Colonic mucosa (tissue), 4 donors: ENCODE results near the gene FBXL15. TPM values are rescaled to one million over a fixed set of nuclear protein-coding genes. Genes with fewer than 3 reads are reported as not detected.
"Not testable (repeated sequence)": the region's sequence is repeated elsewhere in the genome, so short reads cannot be mapped to it uniquely, and the experiment has no call there.

Source experiments
- DNase-seq: peaks from one replicate; pipeline ENCODE4 v3.0.0-alpha.2; 2020
- H3K27ac ChIP-seq: fragments of 200-600 bp; one replicate; pipeline ENCODE4 v1.8.0; 2021
- H3K27me3 ChIP-seq: fragments of 200-600 bp; one replicate; pipeline ENCODE4 v1.8.0; 2021
- H3K36me3 ChIP-seq: fragments of 200-600 bp; one replicate; pipeline ENCODE4 v1.8.0; 2021
- H3K4me1 ChIP-seq: fragments of 200-600 bp; one replicate; pipeline ENCODE4 v1.8.0; 2021; ENCODE audit warnings: mild to moderate bottlenecking
- H3K4me3 ChIP-seq: fragments of 200-600 bp; one replicate; pipeline ENCODE4 v1.8.0; 2021
- H3K9ac ChIP-seq, 2 donors: one replicate each; pipeline ENCODE4 v1.7.0; 2013; ENCODE audit warnings: control low read depth in 2 of 2, low read depth in 2 of 2, low read length in 2 of 2
- H3K9me3 ChIP-seq: fragments of 200-600 bp; one replicate; pipeline ENCODE4 v1.8.0; 2021
- CTCF ChIP-seq: fragments of 200-600 bp; IDR thresholded peaks from one replicate; pipeline ENCODE4 v1.8.0; 2022; ENCODE audit warnings: antibody characterized with exemption, mild to moderate bottlenecking
- intact Hi-C: fragments of 100-400 bp; cut with DNase I; formaldehyde crosslinking; loops from one replicate; pipeline ENCODE4 v1.14.1; 2022
- total RNA-seq, 2 donors: library from RNA; stranded (reverse); fragmentation: NEBNext Ultra II Directional in 1 of 2; extraction: Animal tissue kit (Norgen Biotek cat#: 25700) in 1 of 2; gene quantifications; one replicate each; pipeline ENCODE4 v1.2.1, GENCODE V29; 2021
- donor health status: healthy.
- donor health status: DM: no; HTN: no; CAD: no.
- donor health status: DM: no; HTN: no; CAD: no.

FBXL15 gene
- total RNA-seq, 2 donors from 2014 or later, result 23.7 to 37.3 TPM

- peak within 1 kb of the TSS; percentile 73 to 91 for H3K9ac ChIP-seq
- H3K9me3 ChIP-seq, result no peaks in the 10 kb centered on the region
- no peaks in the 10 kb centered on the region for H3K36me3 ChIP-seq
- H3K4me1 ChIP-seq, result no peaks in the 10 kb centered on the region
- H3K4me3 ChIP-seq, result peak within 1 kb of the TSS; percentile 71
- H3K27me3 ChIP-seq, result no peaks in the 10 kb centered on the region
- no peak for TF ChIP-seq CTCF
- intact Hi-C loops, result no loop called here
- peak; percentile 83 for DNase-seq
- peak within 1 kb of the TSS; percentile 92 for H3K27ac ChIP-seq
Observed at GRCh38 chr10:102451105-102451969, 30.7 kb downstream of the FBXL15 start, which contains the start of gene C10orf95. Gene C10orf95 (minus strand): TSS chr10:102451543. CDS start chr10:102451093, 450 bp downstream.

GRCh38 chr10:102452672-102453340 lies 32.2 kb downstream of the FBXL15 start:
- Histone ChIP-seq H3K4me3 (no peak overlapping the region), H3K36me3 (no peaks in the 10 kb centered on the region), H3K27me3 (no peaks in the 10 kb centered on the region), H3K9me3 (no peaks in the 10 kb centered on the region), H3K27ac (no peak overlapping the region), H3K4me1 (no peaks in the 10 kb centered on the region), H3K9ac (no peak overlapping the region)
- DNase-seq, result no peak
- intact Hi-C loops, result no loop called here
- no peak for TF ChIP-seq CTCF

- Histone ChIP-seq H3K36me3 (no peaks in the 10 kb centered on the region), H3K4me3 (no peak overlapping the region), H3K27ac (peak overlapping the region; percentile 25), H3K9me3 (no peaks in the 10 kb centered on the region), H3K27me3 (no peaks in the 10 kb centered on the region), H3K9ac (no peak overlapping the region), H3K4me1 (no peaks in the 10 kb centered on the region)
- intact Hi-C loops, result no loop called here
- TF ChIP-seq CTCF, result no peak
- no peak for DNase-seq
Observed at GRCh38 chr10:102453502-102453901, 32.9 kb downstream of the FBXL15 start.

GRCh38 chr10:102454662-102455487 lies 34.2 kb downstream of the FBXL15 start:
- intact Hi-C loops, H3K9ac ChIP-seq, H3K27me3 ChIP-seq, H3K36me3 ChIP-seq, H3K9me3 ChIP-seq, DNase-seq, H3K4me1 ChIP-seq, H3K4me3 ChIP-seq, H3K27ac ChIP-seq: not testable (repeated sequence)

- Histone ChIP-seq H3K9me3 (no peaks in the 10 kb centered on the region), H3K36me3 (no peaks in the 10 kb centered on the region), H3K27me3 (no peaks in the 10 kb centered on the region), H3K9ac (no peak overlapping the region), H3K4me3 (no peak overlapping the region), H3K4me1 (no peaks in the 10 kb centered on the region), H3K27ac (no peak overlapping the region)
- no peak for DNase-seq
- intact Hi-C loops, result no loop called here
- TF ChIP-seq CTCF, result no peak
Observed at GRCh38 chr10:102455893-102456471, 35.3 kb downstream of the FBXL15 start.
